ENCODE results near the gene KLC1.

The KLC1 gene

GRCh38 chr14:103749452-103749851 is 120.4 kb downstream of the KLC1 start:
- no peak overlapping the region for H3K4me3 ChIP-seq (replicated peaks; ENCODE audit: low read depth, low read length)
- TF ChIP-seq, protein P1, sequence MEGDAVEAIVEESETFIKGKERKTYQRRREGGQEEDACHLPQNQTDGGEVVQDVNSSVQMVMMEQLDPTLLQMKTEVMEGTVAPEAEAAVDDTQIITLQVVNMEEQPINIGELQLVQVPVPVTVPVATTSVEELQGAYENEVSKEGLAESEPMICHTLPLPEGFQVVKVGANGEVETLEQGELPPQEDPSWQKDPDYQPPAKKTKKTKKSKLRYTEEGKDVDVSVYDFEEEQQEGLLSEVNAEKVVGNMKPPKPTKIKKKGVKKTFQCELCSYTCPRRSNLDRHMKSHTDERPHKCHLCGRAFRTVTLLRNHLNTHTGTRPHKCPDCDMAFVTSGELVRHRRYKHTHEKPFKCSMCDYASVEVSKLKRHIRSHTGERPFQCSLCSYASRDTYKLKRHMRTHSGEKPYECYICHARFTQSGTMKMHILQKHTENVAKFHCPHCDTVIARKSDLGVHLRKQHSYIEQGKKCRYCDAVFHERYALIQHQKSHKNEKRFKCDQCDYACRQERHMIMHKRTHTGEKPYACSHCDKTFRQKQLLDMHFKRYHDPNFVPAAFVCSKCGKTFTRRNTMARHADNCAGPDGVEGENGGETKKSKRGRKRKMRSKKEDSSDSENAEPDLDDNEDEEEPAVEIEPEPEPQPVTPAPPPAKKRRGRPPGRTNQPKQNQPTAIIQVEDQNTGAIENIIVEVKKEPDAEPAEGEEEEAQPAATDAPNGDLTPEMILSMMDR (IDR thresholded peaks at IDR 0.05; ENCODE audit: low read depth, low read length, missing control alignments): no peak
- no peak for DNase-seq (ENCODE audit: extremely low read depth, low read depth)

GRCh38 chr14:103749860-103750259 is 120.8 kb downstream of the KLC1 start:
- TF ChIP-seq, protein P1 (IDR thresholded peaks at IDR 0.05; ENCODE audit: low read depth, low read length, missing control alignments): no peak
- no peak for DNase-seq (ENCODE audit: extremely low read depth, low read depth)
- no peak overlapping the region for H3K4me3 ChIP-seq (replicated peaks; ENCODE audit: low read depth, low read length)

Measured in HFF-Myc (cell line).